ENCODE data around the gene PTRH2.

GRCh38 chr17:59752922-59753321, 45.7 kb upstream of the PTRH2 start:
- TF ChIP-seq CTCF (IDR thresholded peaks at IDR 0.05) (no peak), POLR2A (IDR thresholded peaks at IDR 0.05) (no peak)
